NCI-H2029 treated with DMSO at 0.1 percent for 48 hours (cell line): ENCODE data around the gene ASPDH.

ENCODE experiments used
- DNase-seq: peaks from one replicate; lab custom pipeline; 2025; lab: John Stamatoyannopoulos, UW

ASPDH gene

DNA sequence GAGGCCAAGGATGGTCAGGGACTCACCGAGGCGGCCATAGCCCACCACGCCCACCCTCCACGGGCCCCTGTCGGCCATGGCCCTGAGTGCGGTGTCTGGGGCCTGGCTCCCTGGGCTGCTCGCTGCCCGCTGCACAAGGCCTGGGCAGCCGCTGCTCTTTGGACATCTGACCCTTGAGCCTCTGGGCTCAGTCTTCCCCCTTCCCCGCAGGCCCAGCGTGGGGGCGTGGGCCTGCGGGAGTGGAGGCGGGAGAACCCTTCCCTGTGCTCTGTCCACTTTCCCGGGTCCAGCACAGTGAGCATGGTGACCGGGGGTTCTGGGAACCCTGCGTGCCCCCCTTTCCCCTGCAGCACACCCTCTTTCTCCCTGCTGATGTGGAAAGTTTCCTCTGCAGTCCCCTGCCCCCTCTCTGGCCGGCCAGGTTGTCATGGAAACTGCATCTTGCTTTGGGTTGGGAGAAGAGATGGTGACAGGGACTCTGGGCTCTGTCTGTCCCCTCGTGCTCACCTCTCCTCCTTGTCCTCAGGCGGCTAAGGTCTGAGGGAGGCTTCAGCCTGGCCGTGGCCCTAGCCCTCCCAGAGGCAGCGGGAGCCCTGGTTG, at the start of gene ASPDH:
ASPDH (minus strand) TSS at position 168 of the 600 bp plus-strand sequence; CDS start at position 78, 90 bp downstream.
- DNase-seq, result no peak

DNA sequence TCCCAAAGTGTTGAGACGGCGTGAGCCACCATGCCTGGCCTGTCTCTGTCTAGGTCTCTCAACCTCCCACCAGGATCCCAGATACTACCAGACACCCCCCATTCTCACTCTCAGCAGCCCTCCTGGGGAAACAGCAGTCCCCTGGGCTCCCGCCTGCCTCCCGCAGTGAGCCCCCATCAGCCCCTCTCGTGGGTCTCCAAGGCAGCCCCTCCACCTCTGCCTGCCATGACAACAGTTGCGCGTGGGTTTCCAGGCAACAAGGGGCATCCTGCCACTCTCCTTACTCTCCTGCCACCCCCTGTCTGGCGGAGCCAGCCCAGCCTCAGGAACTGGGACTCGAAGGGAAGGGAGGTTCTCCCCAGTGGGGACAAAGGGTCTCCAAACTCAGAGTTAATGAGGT, 49.3 kb upstream of the ASPDH start:
- DNase-seq, result no peak

DNA sequence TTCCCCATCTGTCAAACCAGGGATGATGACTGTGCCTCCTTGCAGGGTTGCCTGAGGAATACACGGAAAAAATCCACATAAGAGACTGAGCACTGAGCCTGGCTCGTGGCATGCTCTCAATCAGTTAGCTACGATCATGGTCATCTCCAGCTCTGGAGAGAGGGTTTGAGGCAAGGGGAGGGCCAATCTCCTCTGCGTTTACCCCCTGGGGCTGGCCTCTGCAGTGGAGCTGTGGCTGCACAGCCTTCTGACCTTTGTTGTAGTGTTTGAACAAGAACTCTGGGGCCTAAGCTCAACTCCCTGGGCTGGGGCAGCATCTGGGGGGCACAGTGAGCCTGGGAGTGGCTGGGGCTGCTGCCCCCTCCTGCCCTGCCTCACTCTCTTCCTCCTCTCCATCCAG, 48.6 kb upstream of the ASPDH start:
- DNase-seq, result no peak

DNA sequence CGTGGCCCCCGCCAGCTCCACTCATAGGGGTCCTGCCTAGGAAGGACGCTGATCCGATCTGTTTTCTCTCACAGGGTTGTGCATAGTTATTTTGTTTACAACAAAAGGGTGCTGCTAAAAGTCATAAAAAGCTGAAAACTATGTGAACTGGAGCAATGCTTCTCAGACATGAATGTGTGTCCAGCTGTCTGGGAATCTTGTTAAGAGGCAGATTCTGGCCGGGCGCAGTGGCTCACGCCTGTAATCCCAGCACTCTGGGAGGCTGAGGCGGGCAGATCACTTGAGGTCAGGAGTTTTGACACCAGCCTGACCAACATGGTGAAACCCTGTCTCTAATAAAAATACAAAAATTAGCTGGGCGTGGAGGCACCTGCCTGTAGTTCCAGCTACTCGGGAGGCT, 45.9 kb upstream of the ASPDH start:
- no peak for DNase-seq

DNA sequence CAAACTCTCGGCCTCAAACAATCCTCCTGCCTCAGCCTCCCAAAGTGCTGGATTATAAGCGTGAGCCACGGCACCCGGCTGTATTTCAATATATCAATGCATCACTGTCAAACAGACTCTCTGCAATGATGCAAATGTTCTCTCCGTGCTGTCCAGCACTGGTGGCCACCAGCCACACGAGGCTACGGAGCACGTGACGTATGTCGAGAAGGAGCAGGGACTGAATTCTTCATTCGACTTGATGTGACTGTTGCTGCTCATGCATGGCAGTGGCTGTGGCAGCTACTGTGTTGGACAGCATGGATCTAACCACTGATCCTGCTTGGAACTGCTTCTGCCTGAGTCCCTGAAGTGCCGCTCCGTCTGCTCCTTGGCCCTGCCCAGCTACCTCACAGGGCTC, 44.7 kb upstream of the ASPDH start:
- no peak for DNase-seq

DNA sequence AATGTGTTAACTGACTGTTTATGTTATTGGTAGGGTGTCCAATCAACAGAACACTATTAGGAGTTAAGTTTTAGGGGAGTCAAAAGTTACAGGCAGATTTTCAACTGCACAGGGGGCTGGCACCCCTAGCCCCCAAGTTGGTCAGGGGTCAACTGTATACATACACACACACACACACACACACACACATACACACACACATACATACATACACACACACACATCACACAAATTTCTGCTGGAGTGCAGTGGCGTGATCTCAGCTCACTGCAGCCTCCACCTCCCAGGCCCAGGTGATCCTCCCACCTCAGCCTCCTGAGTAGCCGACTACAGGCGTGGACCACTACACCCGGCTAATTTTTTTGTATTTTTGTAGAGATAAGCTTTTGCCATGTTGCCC, 44.3 kb upstream of the ASPDH start:
- no peak for DNase-seq

DNA sequence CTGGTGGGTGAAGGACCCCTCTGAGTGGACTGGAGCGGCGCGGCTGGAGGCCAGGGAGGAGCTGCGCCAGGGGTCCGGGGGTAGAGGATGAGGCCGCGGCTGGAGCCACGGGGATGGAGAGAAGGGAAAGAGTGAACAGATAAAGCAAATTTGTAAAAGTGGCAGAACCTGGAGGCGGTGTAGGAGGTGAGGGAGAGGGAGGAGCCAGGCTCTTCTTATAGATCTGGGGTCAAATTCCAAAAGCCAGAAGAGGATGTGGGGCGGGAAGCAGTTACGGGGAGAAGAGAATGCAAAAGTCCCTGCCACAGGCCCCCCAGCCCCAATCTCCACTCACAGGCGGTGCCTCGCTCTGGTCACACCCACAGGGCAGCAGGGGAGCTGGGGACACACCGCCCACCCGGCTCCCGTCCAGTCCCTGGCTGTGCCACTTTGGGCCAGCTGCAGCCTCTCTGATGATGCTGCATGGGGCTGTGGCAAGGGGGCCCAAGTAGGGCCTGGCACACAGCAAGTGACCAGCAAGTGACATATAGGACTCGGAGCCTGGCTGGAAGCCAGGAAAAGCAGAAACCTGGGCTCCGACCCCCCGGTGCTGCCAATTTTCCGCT, 43.4 kb upstream of the ASPDH start:
- DNase-seq, result no peak

DNA sequence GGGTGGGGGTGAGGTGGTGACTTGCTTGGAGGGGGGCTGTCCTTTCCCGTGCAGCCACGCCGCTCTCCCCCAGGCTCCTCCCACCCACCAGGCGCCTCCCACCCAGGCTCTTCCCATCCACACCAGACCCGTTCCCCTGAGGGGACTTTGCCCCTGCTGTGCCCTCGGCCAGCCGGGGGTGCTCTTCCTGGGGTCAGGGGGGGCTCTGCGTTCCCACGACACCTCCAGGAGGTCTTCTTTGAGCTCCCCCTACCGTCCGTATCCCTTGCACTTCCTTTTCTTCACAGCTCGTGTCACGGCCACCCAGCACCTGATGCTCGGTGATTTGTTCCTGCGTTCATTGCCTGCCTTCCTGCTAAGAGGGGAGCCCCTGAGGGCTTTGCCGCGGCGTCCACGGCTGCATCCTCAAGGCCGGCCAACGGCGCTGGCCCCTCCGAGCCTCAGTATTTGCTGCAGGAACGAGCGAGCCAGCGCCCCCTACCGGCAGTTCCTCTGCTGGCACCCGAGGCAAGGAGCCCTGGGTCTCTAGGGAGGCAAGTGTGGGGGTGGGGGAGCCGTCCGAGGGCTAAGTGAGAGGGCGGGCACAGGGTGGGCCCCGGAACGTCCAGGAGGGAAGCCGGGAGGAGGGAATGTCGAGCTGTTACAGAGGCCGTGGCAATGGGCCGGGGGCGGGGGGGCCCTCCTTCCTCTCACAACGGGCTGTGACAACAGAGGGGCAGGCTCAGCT, 42.7 kb upstream of the ASPDH start:
- no peak for DNase-seq

DNA sequence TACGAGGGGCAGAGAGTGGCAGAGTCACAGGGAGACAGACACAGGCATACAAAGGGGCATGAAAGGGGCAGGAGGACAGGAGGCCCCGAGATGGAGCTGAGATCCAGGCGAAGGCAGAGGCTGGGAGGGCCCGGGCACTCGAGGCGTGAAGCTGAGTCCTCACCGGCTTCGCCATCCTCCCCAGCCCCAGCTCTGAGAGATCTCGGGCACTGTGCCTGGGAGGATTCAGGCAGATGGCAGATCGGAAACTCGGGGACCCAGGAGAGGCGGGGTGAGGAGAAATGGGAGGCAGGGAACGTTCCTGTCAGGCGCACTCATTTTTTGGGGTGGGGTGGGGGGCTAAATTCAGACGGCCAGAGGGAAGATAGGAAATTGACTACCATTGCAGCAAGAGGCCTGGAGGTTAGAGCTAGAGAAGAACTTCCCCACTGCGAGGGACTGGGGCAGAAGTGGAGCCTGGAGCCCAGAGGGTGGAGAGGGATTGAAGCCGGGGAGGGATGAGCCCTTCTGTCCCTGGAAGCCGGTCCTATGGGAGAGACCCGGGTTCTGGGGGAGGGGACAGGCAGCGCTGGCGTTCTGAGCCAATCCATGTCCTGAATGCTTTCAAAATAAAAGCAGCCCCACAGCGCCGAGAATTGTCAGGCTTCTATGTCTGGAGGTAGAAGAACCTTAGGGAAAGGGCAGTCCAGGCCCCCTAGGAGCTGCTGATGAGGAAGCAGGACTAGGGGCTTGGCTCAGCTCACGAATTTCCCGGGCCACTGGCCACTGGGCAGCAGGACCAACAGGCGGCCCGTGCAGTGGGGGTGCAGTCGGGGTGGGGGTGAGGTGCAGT, 42.0 kb upstream of the ASPDH start:
- no peak for DNase-seq

DNA sequence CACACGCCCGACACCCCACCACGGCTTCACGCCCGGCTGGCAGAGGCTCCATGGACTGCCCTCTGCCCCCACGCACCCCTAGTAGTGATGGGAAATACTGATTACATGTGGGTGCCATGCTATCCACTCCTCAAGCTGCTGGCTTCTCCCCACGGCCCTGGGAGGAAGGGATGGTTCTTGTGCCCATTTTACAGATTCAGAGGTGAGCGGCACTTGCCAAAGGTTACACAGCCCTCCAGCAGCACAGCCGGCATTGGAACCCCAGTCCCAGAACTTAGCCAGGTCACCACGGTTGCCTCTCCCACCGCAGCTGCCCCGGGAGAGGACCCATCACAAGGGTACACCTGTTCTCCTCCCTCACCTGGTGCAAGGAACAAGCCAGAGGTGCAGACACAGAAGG, 41.3 kb upstream of the ASPDH start:
- DNase-seq, result no peak

DNA sequence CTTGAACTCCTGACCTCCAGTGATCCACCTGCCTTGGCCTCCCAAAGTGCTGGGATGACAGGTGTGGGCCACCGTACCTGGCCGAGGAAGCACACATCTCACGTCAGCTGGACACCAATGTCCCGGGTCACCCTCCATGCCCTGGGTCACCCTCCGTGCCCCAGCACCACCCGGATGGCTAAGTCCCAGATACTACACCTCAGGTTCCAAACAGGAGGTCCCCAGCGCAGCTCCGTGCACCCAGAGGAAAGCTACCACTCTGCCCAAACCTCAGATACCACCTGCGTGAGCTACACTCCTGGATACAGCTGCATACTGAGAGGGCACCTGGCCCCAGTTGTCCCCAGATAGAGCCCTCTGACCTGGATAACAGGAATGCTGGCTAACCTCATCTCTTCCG, 40.5 kb upstream of the ASPDH start:
- no peak for DNase-seq

DNA sequence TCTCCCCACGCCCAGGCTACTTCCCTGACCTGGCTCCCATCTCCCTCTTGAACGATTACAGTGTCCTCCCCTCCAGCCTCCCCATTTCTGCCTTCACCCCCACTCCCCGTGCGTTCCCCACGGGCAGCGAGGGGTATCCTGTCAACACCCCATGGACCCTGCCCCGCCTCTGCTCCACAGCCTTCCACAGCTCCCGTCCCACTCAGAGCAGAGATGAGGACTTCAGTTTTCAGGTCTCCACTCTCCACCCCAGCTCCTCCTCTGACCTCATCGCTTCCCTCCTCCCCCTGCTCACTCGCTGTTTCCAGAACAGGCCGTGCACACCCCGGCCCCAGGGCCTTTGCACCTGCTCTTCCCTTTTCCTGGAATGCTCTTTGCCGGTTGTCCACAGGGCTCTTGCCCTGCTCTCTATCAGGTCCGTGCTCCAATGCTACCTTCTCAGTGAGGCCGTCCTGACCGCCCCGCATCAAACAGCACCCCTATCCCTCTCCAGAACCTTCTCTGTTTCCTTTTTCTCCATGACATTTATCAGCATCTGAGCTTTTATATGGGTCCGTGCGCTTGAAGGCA, 39.5 kb upstream of the ASPDH start:
- DNase-seq, result no peak

DNA sequence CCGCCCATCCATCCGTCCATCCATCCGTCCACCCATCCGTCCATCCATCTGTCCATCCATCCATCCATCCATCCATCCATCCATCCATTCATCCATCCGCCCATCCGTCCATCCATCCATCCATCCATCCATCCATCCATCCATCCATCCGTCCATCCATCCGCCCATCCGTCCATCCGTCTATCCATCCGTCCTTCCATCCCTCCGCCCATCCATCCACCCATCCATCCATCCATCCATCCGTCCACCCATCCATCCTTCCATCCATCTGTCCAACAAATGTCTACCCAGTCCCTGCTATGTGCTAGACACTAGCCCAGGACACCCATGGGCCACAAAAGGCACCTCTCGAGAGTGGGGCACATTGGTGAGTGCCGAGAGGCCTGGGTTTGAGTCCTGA, 38.8 kb upstream of the ASPDH start:
- DNase-seq, result no peak

DNA sequence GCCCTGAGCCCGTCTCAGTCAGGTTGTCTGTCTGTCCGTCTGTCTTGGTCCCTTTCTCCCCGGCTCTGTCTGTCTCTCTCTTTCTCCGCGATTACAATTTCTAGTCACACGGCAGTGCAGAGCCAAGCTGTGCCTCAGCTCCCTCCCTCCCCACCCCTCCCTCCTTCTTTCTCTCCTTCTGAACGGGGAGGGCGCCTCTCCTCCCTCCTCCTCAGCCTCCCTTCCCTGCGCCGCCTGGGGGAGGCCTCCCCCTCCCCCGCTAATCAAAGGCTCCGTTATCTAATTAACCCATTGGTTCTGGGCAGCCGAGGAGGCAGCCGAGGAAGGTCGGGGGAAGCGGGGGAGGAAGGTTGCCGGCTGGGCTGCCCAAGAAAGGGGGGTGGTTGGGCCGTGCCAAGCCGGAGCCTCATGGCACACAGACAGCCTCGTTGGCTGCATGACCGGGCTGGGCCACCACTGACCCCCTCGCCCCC, 38.0 kb upstream of the ASPDH start:
- DNase-seq, result no peak

DNA sequence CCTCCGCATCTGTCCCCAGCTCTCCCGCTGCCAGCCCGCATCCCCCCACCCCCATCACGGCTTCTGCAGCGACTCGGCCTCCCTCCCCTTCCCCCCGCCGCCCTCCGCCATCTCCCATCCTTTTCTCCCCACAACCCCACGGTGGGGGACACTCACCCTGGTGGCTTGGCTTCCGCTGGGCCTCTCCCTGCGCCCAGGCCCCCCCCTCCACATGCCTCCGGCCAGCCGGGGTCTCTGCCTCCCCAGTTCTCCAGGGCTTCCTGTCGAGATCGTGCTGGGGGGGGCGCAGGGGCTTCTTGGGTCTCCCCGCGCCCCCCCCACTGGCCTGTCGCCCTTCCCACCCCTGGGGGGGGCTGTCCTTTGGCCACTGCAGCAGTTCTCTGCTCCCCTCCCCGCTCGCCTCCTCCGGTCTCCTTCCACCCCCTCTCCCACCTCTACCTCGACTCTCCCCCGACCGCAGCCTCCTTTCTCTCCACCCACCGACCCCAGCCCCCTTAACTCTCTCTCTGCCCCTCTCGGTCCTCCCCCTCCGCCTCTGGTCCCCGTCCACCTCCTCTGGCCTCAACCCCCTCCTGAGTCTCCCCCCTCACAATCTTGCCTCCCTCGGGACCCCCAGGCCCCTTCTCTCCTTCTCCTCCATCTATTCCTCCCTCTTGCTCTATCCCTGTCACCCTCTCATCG, 37.5 kb upstream of the ASPDH start:
- DNase-seq, result no peak

DNA sequence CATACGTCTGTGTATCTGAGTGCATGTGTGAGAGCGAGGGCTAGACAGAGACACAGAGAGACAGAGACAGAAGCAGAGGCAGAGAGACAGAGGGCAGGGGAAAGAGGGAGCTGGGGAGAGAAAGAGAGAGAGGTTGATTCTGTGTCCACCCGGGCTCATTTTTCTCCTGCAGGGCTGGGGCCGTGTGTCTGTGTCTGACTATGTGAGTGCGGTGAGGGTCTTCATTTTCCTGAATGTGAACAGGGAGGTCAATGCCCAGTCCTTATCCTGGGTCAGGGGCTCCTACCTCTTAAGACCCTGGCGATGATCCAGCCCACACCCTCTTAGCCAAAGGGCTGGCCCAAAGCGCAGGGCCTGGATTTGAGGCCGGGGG, 36.9 kb upstream of the ASPDH start:
- DNase-seq, result no peak

DNA sequence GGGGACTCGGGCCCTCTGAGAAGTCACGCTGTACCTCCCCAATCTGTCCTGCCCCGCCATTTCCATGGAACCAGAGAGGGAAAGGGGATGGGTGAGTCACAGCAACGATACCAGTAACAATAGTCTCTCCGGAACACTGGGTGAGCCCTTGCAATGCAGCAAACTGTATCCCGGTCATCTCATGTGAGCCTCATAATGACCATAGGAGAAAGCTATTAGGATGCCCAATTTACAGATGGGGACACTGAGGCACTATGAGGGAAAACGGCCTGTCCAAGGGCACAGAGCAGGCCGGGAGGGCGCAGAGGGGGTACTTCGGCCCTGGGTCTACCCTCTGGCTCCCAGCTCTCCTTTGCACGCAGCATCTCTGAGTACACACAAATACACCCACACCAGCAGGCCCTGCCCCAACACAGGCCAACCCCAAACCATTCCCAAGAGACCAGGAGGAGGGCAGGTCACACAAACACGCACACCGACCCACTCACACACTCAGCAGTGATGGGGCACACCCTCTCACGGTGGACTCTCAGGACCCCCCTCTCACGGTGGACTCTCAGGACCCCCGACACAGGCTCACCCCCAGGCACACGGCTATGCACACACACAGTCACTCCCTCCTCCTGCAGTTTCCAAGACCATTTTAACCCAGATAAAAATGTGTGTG, 36.3 kb upstream of the ASPDH start:
- DNase-seq, result no peak

DNA sequence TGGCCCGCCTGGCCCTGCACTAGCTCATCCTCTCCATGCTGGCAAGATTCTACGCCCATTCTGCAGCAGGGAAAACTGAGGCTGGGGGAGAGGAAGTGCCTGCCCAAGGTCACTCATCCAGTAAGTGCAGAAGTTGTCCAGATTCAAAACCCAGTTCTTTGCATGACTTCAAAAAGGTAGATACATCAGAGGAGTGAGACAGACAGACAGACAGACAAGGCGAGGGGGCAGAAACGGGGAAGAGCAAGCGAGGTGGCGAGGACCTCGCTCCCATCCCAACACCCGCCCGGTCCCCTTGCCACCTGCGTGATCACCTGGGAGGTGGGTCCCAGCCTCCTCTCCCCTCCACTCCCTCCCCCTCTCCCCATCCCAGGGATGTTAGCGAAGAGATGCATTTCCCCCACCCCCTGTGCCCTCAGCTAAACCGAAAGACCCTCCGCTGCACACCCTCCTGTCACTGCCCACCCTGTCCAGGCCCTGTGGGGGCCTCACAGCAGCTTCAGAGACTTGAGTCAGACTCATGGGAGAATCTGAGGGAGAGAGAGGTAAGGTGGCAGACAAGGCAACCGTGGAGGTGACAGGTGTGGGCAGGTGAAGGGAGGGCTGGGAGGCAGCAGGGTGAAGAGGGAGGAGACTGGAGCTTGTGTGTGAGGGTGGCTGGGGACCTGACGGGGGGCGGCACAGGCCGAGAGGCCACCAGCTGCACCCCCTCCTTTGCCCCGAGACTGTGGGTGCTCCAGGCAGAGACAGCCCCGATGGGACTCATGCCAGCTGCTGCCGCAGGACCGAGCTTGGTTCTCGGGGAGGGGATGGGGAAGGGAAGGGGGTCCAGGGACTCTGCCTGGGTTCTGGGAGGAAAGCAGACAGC, 35.6 kb upstream of the ASPDH start:
- no peak for DNase-seq

DNA sequence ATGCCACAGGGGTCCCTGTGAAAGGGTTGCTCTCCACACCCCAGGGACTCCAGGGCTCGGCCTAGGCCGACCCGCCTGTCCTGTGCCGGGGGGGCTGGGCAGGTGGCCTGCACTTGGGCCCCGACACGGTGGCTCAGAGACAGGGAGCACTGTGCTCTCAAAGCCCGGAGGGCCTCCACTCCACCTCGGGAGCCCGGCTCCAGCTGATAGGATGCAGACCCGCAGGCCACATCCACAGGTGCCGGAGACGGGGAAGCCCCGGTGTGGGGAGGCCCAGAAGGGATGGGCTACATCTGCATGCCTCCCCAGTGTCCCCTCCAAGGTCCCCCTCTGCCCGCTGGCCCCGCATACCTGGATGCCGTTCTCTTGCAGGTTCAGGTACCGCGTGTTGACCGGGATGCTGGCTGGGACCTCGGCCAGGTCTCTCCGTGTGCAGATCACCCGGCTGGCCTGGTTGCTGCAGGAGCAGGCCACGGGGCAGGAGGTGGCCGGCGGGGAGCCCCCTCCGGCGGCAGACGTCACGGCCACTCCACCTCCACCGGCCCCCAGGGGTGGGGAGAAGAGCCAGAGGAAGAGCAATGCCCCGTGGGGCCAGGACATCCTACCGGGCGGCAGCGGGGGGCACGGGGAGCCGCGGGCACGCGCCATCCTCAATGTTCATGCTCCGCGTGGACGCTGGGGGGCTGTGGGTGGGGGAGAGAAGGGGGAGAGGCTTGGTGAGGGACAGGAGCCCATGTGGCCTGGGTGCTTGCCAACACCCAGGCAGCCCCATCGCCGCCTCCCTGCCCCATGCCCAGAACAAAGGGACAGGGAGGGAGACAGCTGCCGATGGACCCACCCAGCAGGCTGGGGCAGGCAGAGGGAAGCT, 34.7 kb upstream of the ASPDH start:
- DNase-seq, result no peak
